K562 (cell line): Measurements from ENCODE around the gene RPL10A. TPM values are rescaled to one million over a fixed set of nuclear protein-coding genes. Genes with fewer than 3 reads are reported as not detected.

Experiments
- BCL6 ChIP-seq: fragments of 250-450 bp; sonication (Bioruptor Pico); IDR thresholded peaks from 2 replicates; pipeline ENCODE4 v1.4.0; 2020
- CHD2 ChIP-seq: IDR thresholded peaks from 2 replicates; pipeline ENCODE4 v1.6.1; 2011; ENCODE audit warnings: low read depth, low read length
- ETS2 ChIP-seq: IDR thresholded peaks from 2 replicates; pipeline ENCODE4 v1.6.1; 2016; ENCODE audit warnings: borderline replicate concordance, missing genetic modification characterization, mild to moderate bottlenecking, moderate library complexity, missing compliant biosample characterization; ENCODE audit not compliant: poor library complexity, severe bottlenecking
- GATAD2B ChIP-seq: fragments of 450-650 bp; IDR thresholded peaks from 2 replicates; pipeline ENCODE4 v1.6.1; 2017; ENCODE audit warnings: mild to moderate bottlenecking, borderline replicate concordance
- HLTF ChIP-seq: fragments of 450-650 bp; IDR thresholded peaks from 2 replicates; pipeline ENCODE4 v1.6.1; 2016
- MECOM ChIP-seq: fragments of 250-450 bp; sonication (Bioruptor Pico); IDR thresholded peaks from 2 replicates; pipeline ENCODE4 v1.8.0; 2022; ENCODE audit warnings: inconsistent platforms
- MEF2D ChIP-seq: conservative IDR thresholded peaks from 2 replicates; pipeline ENCODE4 v1.6.1; 2016; ENCODE audit warnings: low read depth, missing genetic modification characterization, missing compliant biosample characterization
- MTF1 ChIP-seq: fragments of 250-450 bp; sonication (Bioruptor Pico); IDR thresholded peaks from 2 replicates; pipeline ENCODE4 v1.9.0; 2021; ENCODE audit warnings: moderate library complexity, mild to moderate bottlenecking, inconsistent platforms, borderline replicate concordance
- NCOA6 ChIP-seq: fragments of 450-650 bp; IDR thresholded peaks from 2 replicates; pipeline ENCODE4 v1.6.1; 2017; ENCODE audit warnings: mild to moderate bottlenecking
- NONO ChIP-seq, 2 experiments: fragments of 200-400 bp in 1 of 2; fragments of 450-650 bp in 1 of 2; formaldehyde crosslinking in 1 of 2; IDR thresholded peaks; 2 replicates each; pipeline ENCODE4 v1.6.1; 2017; ENCODE audit warnings: low read depth in 2 of 2, mild to moderate bottlenecking in 2 of 2, moderate library complexity in 2 of 2, low read length in 1 of 2
- PHF8 ChIP-seq: fragments of 200-600 bp; sonication (generic); IDR thresholded peaks from 2 replicates; pipeline ENCODE4 v1.6.1; 2012; ENCODE audit warnings: mixed run types, mild to moderate bottlenecking, inconsistent platforms, low read length, moderate library complexity, borderline replicate concordance
- RAD51 ChIP-seq: fragments of 450-650 bp; IDR thresholded peaks from 2 replicates; pipeline ENCODE4 v1.7.1; 2016; ENCODE audit warnings: low read depth, mild to moderate bottlenecking, borderline replicate concordance
- RBM34 ChIP-seq: fragments of 200-400 bp; formaldehyde crosslinking; IDR thresholded peaks from 2 replicates; pipeline ENCODE4 v1.6.1; 2018; ENCODE audit warnings: low read length, borderline replicate concordance; ENCODE audit not compliant: insufficient read depth
- TEAD1 ChIP-seq, 2 experiments: fragments of 450-650 bp in 1 of 2; sonication (generic) in 1 of 2; formaldehyde crosslinking; IDR thresholded peaks; 2 replicates each; pipeline versions ENCODE4 v1.4.0 to v1.8.0; 2020 to 2022; ENCODE audit warnings: mild to moderate bottlenecking in 2 of 2, missing genetic modification reagents in 1 of 2
- ZC3H11A ChIP-seq: IDR thresholded peaks from 2 replicates; pipeline ENCODE4 v1.6.1; 2012; ENCODE audit warnings: low read depth, low read length, improper control_type of control experiment
- ZNF184 ChIP-seq: sonication (generic); formaldehyde crosslinking; IDR thresholded peaks from 2 replicates; pipeline ENCODE4 v1.5.0; 2020; ENCODE audit warnings: missing genetic modification reagents
- ZZZ3 ChIP-seq: fragments of 450-650 bp; IDR thresholded peaks from 2 replicates; pipeline ENCODE4 v1.6.1; 2016; ENCODE audit warnings: antibody characterized with exemption, mild to moderate bottlenecking, moderate library complexity
- polyA plus RNA-seq, 8 experiments: library from polyadenylated mRNA; depleted of rRNA in 4 of 8; stranded (reverse) in 5 of 8; unstranded in 3 of 8; fragments of >200 nt; fragmentation: Nextera tagmentation in 2 of 8; fragmentation: Illumina TruSeq in 1 of 8; extraction: Ambion mirVana in 2 of 8; extraction: Trizol in 1 of 8; gene quantifications; 2 replicates each; pipeline versions ENCODE4 v1.2.1 to v1.2.3, GENCODE V29; 2011 to 2014; ENCODE audit warnings: inconsistent platforms in 1 of 8, missing spikeins in 1 of 8
- total RNA-seq, 7 experiments: library from RNA; depleted of rRNA in 6 of 7; stranded (reverse); fragments of >200 nt in 6 of 7; fragmentation: Illumina TruSeq in 2 of 7; extraction: Trizol in 2 of 7; gene quantifications; 2 replicates each; pipeline versions ENCODE4 v1.2.1 to v1.2.3, GENCODE V29; 2011 to 2021; ENCODE audit warnings: low replicate concordance in 1 of 7
- TF ChIP-seq, protein P1 (sequence below): fragments of 250-450 bp; sonication (Bioruptor Pico); IDR thresholded peaks from 2 replicates; pipeline ENCODE4 v1.8.0; 2021; ENCODE audit warnings: borderline replicate concordance, mild to moderate bottlenecking, moderate library complexity; ENCODE audit not compliant: poor library complexity, severe bottlenecking
- TF ChIP-seq, protein P2 (sequence below), 2 experiments: fragments of 200-800 bp in 1 of 2; sonication (Bioruptor generic) in 1 of 2; sonication (generic) in 1 of 2; formaldehyde crosslinking in 1 of 2; IDR thresholded peaks in 1 of 2; conservative IDR thresholded peaks in 1 of 2; 2 replicates each; pipeline versions ENCODE4 v1.5.0 to v1.6.1; 2016 to 2020; ENCODE audit warnings: missing compliant biosample characterization in 1 of 2, missing genetic modification characterization in 1 of 2, missing genetic modification reagents in 1 of 2
- TF ChIP-seq, protein P3 (sequence below): fragments of 450-650 bp; IDR thresholded peaks from 2 replicates; pipeline ENCODE4 v1.6.1; 2016; ENCODE audit warnings: low read depth, mild to moderate bottlenecking, moderate library complexity
- TF ChIP-seq, protein P4 (sequence below): sonication (generic); formaldehyde crosslinking; IDR thresholded peaks from 2 replicates; pipeline ENCODE4 v1.9.0; 2022; ENCODE audit warnings: mild to moderate bottlenecking, missing genetic modification reagents

The RPL10A gene
- total and polyA plus RNA-seq, 9 of the 15 experiments (the other 6 are each of a cell fraction or from before 2014, with no cell fraction given) = 1,589 to 3,237 (median 2,116) TPM

DNA sequence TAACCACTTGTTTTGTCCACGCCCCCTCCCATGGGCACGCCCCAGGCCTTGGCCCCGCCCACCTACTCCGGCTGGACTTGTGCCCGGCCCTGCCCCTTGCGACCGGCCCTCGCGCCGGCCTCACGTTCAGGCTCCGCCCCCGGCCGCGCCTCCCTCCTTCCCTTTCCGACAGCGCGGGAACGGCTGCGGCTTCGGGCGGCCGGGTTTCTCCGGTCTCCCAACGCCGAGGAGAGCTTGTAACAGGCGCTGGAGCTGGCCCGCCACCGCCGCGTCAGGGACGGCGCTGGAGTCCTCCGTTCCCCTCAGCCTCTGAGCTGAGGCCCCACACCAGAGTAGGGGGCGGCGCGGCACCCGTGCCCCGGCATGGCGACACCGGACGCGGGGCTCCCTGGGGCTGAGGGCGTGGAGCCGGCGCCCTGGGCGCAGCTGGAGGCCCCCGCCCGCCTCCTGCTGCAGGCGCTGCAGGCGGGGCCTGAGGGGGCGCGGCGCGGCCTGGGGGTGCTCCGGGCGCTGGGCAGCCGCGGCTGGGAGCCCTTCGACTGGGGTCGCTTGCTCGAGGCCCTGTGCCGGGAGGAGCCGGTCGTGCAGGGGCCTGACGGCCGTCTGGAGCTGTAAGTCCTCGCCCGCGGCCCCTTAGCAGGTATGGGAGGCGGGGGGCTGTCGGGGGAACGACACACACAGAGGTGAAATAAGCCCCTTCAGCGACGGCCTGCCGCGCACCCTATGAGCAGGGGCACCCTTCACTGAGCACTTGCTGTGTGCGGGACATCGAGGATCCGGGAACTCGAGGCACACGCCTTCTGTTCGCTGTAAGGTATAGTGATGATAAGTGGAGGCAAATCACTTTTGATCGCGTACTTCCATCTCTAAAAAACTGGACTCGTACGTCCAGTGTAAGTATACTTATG lies 15.8 kb upstream of the RPL10A start, which contains the start of gene FANCE (continued):
- TF ChIP-seq, protein P1, sequence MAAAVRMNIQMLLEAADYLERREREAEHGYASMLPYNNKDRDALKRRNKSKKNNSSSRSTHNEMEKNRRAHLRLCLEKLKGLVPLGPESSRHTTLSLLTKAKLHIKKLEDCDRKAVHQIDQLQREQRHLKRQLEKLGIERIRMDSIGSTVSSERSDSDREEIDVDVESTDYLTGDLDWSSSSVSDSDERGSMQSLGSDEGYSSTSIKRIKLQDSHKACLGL (CRISPR knock-in tag) = peak; percentile 45
- no peak for TF ChIP-seq RAD51
- TF ChIP-seq BCL6 (CRISPR knock-in tag) = no peak
- TF ChIP-seq, protein P2, sequence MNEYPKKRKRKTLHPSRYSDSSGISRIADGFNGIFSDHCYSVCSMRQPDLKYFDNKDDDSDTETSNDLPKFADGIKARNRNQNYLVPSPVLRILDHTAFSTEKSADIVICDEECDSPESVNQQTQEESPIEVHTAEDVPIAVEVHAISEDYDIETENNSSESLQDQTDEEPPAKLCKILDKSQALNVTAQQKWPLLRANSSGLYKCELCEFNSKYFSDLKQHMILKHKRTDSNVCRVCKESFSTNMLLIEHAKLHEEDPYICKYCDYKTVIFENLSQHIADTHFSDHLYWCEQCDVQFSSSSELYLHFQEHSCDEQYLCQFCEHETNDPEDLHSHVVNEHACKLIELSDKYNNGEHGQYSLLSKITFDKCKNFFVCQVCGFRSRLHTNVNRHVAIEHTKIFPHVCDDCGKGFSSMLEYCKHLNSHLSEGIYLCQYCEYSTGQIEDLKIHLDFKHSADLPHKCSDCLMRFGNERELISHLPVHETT (CRISPR knock-in tag; conservative IDR thresholded peaks at IDR 0.05 in 1 of 2, IDR thresholded peaks at IDR 0.05 in 1 of 2) = peak in 1 of 2 experiments; percentile 52; a peak in 2 of 4 replicates
- TF ChIP-seq, protein P3, sequence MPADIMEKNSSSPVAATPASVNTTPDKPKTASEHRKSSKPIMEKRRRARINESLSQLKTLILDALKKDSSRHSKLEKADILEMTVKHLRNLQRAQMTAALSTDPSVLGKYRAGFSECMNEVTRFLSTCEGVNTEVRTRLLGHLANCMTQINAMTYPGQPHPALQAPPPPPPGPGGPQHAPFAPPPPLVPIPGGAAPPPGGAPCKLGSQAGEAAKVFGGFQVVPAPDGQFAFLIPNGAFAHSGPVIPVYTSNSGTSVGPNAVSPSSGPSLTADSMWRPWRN = peak; percentile 56; the same call in 1 of the 2 replicates
- no peak for TF ChIP-seq CHD2
- no peak for TF ChIP-seq ZZZ3
- peak; percentile 45 for TF ChIP-seq ETS2
- TF ChIP-seq NCOA6 = peak; percentile 43; the same call in 1 of the 2 replicates
- no peak for TF ChIP-seq MTF1 (CRISPR knock-in tag)
- no peak for TF ChIP-seq ZNF184 (CRISPR knock-in tag)
- no peak for TF ChIP-seq ZC3H11A
- no peak for TF ChIP-seq HLTF
- TF ChIP-seq PHF8 = peak; percentile 77; the same call in 1 of the 2 replicates
- TF ChIP-seq TEAD1 (CRISPR knock-in tag; IDR thresholded peaks at IDR 0.05) = peak in 1 of 2 experiments; percentile 87; a peak in 2 of 4 replicates
- TF ChIP-seq MECOM = no peak
- 0 out of 2 replicates have a peak, but pooled peaks have one; percentile 44 for TF ChIP-seq RBM34
- TF ChIP-seq NONO (IDR thresholded peaks at IDR 0.05; ENCODE audit: low read depth in 2 of 2, low read length in 1 of 2) = peak; percentile 59 to 79; a peak in 2 of 4 replicates
- TF ChIP-seq GATAD2B = peak; percentile 95
- TF ChIP-seq MEF2D = no peak
- TF ChIP-seq, protein P4, sequence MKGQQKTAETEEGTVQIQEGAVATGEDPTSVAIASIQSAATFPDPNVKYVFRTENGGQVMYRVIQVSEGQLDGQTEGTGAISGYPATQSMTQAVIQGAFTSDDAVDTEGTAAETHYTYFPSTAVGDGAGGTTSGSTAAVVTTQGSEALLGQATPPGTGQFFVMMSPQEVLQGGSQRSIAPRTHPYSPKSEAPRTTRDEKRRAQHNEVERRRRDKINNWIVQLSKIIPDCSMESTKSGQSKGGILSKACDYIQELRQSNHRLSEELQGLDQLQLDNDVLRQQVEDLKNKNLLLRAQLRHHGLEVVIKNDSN (CRISPR knock-in tag) = 0 out of 2 replicates have a peak, but pooled peaks have one; percentile 6
